ENCODE results near the gene AOC2. TPM values are rescaled to one million over a fixed set of nuclear protein-coding genes. Genes with fewer than 3 reads are reported as not detected.
"Not testable (repeated sequence)": the region's sequence is repeated elsewhere in the genome, so short reads cannot be mapped to it uniquely, and the experiment has no call there.

The AOC2 gene
- total RNA-seq, 1 donor from 2014 or later, result 0.44 TPM

DNA sequence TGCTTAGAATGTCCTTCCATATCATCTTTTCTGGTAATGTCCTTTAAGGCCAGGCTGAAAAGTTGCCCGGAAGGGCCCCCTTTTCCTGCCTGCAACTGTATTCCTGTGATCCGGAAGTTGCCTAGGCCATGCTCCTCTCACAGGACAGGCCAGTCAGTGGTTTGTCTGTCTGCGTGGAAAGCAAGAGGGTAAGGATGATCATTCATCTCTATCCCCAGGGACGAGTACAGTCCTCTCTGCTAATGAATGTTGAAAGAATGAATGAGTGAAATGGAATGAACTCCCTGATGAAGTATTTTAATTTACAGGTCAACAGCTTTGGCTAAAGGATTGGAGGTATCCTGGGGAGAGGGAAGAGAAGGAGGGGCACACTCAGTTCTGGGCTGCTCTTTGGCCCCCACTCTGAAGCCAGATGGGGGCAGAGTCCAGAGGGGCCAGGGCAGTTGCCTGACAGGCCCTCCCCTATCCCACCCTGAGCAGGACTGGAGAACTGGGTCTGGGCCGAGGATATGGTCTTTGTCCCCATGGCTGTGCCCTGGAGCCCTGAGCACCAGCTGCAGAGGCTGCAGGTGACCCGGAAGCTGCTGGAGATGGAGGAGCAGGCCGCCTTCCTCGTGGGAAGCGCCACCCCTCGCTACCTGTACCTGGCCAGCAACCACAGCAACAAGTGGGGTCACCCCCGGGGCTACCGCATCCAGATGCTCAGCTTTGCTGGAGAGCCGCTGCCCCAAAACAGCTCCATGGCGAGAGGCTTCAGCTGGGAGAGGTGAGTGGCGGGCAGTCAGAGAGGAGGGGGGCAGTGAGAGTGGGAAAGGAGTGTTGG, 9.8 kb downstream of the AOC2 start:
- ATAC-seq, result no peak

DNA sequence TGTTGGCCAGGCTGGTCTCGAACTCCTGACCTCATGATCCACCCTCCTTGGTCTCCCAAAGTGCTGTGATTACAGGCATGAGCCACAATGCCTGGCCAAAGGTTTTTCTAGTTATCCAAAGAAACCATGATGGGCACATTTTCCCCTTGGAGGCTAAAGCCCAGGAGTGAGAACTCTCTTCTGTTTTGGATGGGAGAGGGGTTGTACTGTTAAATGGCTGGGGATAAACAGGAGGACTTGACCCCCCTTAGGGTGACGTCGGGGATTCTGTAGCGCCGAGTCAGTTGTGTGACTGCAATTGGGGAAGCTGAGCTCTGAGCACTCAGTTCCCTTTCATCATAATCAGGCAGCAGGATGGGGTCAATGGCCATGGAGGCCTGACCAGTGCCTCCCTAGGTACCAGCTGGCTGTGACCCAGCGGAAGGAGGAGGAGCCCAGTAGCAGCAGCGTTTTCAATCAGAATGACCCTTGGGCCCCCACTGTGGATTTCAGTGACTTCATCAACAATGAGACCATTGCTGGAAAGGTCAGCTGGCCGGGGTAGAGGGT, 10.7 kb downstream of the AOC2 start:
- no peak for ATAC-seq

DNA sequence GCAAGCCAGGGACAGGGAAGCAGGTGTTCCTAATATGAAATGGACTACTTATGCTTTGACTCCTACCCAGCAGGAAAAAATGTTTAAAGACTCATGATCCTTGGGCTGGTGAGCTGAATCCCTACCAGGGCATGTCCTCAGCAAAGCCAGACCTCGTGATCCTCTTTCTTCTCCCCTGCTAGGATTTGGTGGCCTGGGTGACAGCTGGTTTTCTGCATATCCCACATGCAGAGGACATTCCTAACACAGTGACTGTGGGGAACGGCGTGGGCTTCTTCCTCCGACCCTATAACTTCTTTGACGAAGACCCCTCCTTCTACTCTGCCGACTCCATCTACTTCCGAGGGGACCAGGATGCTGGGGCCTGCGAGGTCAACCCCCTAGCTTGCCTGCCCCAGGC, 11.7 kb downstream of the AOC2 start:
- ATAC-seq, result not testable (repeated sequence)

DNA sequence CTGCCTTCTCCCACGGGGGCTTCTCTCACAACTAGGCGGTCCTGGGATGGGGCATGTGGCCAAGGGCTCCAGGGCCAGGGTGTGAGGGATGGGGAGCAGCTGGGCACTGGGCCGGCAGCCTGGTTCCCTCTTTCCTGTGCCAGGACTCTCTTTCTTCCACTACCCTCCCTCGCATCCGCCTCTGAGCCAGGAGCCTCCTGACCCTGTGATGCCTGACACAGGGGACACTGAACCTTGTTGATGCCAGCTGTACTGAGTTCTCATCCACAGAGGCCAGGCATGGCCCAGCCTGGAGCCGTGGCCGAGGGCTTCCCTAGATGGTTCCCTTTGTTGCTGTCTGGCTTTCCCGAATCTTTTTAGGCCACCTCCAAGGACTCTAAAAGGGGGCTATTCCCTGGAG, 12.1 kb downstream of the AOC2 start:
- ATAC-seq, result not testable (repeated sequence)

DNA sequence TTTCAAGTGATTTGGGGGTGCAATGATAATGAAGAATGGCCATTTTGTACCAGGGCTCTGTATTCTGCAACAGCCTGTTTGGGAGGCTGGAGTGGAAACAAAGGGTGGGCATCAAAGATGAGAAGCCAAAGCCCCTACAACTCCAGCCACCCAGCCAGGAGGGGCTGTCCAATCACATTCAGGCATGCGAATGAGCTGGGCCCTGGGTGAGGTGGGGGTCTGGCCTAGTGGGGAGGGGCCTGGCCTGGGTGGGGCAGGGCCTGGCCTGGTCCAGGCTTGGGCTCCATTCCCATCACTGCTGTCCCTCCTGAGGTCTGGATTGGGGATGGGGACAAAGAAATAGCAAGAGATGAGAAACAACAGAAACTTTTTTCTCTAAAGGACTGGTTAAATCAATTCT, 13.0 kb downstream of the AOC2 start:
- no peak for ATAC-seq

DNA sequence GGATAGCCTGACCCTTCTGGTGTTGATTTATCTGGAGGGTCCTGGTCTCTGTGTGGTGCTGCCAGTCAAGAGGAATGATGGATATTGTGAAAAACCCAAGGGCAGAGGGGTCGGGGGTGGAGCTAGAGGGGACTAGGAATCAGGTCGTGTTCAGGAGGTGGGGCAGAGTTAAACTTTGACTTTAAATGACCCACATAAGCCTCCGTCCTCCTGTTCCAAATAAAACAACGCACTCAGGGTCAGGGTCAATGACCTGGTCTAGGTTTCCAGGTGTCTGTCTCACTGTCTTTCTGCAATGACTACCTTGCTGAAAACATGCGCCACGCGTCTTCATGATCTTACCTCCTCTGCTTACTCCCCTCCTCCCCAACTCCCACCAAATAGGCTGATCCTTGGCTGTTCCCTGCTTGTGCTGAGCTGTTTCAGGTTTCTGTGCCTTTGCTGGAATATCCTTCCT, 21.3 kb downstream of the AOC2 start:
- no peak for ATAC-seq

DNA sequence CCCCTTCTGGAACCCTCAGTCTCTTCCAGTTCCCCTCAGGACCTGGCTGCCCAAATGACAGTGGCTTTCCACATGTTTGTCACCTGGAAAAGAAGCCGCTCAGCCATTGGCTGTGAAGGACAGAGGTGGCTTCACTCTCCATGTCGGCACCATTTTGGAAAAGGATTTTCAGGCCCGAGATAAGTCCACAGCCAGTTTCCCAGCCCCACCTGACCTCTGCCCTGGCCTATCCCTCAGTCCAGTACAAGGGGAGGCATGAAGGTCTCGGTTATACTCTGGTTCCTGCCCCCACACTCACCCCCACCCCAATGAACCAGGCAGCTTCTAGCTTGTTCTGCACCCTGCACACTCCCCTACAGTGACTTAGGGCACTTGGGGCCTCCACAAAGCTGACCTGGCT, 21.8 kb downstream of the AOC2 start:
- ATAC-seq, result no peak

DNA sequence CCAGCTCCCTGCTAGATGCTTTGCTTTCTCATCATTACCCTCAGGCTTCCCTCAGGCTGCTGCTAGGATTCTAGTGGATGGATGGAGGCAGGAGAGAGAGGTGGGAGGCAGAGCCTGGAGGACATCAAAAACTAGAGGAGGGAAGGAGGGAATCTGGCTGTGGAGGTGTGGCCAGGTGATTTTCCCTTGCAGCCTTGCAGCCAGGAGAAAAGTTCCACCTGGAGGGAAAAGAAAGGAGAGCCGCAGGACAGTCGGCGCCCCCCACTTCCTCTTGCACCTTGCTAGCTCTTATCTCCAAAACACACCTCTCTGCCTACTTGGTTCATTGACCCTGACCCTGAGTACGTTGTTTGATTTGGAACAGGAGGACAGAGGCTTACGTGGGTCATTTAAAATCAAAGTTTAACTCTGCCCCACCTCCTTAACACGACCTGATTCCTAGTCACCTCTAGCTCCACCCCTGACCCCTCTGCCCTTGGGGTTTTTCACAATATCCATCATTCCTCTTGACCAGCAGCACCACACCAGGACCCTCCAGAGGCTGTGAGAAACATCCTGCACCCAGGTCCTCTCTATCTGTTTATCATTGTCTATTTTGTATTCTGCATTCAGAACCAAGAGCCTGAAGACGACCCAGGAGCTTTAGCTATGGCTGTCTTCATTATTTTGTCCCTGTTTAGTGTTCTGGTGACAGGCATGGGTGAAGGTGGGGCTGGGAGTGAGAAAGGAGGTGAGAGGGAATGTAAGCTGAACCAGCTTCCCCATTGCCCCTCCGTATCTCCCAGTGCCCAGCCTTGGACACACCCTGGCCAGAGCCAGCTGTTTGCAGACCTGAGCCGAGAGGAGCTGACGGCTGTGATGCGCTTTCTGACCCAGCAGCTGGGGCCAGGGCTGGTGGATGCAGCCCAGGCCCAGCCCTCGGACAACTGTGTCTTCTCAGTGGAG, 22.5 kb downstream of the AOC2 start:
- ATAC-seq, result no peak

DNA sequence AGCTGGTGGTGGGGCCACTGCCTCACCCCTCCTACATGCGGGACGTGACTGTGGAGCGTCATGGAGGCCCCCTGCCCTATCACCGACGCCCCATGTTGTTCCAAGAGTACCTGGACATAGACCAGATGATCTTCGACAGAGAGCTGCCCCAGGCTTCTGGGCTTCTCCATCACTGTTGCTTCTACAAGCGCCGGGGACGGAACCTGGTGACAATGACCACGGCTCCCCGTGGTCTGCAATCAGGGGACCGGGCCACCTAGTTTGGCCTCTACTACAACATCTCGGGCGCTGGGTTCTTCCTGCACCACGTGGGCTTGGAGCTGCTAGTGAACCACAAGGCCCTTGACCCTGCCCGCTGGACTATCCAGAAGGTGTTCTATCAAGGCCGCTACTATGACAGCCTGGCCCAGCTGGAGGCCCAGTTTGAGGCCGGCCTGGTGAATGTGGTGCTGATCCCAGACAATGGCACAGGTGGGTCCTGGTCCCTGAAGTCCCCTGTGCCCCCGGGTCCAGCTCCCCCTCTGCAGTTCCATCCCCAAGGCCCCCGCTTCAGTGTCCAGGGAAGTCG, 23.4 kb downstream of the AOC2 start:
- ATAC-seq, result not testable (repeated sequence)

DNA sequence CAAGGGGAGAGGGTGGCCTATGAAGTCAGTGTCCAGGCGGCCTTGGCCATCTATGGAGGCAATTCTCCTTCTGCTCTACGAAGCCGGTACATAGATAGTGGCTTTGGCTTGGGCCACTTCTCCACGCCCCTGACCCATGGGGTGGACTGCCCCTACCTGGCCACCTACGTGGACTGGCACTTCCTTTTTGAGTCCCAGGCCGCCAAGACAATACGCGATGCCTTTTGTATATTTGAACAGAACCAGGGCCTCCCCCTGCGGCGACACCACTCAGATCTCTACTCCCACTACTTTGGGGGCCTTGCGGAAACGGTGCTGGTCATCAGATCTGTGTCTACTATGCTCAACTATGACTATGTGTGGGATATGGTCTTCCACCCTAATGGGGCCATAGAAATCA, 24.0 kb downstream of the AOC2 start:
- ATAC-seq, result no peak

DNA sequence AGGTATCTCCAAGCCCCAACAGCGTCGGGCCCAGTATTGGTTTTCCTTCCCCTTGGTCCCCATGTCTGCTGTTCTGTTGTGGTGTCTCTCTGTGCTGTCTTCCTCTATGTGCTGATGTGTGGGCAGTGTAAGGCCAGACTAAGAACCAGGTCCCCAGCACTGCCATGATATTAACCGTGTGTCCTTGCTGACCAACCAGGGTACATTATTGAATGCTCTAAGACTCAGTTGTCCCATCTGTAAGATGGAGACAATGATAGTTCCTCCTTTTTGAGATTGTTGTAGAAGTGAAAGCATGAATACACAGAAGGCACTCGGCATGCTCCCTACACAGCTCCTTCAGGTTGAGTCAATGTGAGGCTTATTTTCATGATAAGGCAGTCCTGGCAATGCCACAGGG, 27.3 kb downstream of the AOC2 start:
- no peak for ATAC-seq

DNA sequence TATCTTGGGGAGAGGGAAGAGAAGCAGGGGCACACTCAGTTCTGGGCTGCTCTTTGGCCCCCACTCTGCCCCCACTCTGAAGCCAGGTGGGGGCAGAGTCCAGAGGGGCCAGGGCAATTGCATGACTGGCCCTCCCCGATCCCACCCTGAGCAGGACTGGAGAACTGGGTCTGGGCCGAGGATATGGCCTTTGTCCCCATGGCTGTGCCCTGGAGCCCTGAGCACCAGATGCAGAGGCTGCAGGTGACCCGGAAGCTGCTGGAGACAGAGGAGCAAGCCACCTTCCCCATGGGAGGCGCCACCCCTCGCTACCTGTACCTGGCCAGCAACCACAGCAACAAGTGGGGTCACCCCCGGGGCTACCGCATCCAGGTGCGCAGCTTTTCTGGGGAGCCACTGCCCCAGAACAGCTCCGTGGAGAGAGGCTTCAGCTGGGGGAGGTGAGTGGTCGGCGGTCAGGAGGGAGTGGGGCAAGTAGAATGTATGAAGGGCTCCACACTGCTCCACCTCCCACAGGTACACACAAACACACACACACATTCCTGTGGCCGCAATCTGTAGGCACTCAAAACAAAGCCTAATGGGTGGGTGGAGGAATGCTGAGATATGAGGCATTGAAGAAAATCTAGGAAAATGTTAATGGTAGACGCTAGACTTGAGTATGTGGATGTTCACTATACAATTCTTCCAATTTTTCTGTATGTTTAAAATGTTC, 28.0 kb downstream of the AOC2 start:
- ATAC-seq, result no peak

DNA sequence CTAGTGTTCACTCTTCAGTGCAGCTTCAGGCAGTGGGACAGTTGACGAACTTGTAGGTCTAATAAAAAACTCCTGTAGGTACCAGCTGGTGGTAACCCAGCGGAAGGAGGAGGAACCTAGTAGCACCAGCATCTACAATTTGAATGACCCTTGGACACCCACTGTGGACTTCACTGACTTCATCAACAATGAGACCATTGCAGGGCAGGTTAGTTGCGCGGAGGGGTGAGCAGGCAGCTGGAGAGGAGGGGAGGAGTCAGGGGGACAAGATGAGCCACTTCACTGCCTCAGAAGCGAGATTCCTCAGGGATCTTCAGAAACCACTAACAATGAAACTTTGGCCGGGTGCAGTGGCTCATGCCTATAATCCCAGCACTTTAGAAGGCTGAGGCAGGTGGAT, 28.9 kb downstream of the AOC2 start:
- ATAC-seq, result no peak

DNA sequence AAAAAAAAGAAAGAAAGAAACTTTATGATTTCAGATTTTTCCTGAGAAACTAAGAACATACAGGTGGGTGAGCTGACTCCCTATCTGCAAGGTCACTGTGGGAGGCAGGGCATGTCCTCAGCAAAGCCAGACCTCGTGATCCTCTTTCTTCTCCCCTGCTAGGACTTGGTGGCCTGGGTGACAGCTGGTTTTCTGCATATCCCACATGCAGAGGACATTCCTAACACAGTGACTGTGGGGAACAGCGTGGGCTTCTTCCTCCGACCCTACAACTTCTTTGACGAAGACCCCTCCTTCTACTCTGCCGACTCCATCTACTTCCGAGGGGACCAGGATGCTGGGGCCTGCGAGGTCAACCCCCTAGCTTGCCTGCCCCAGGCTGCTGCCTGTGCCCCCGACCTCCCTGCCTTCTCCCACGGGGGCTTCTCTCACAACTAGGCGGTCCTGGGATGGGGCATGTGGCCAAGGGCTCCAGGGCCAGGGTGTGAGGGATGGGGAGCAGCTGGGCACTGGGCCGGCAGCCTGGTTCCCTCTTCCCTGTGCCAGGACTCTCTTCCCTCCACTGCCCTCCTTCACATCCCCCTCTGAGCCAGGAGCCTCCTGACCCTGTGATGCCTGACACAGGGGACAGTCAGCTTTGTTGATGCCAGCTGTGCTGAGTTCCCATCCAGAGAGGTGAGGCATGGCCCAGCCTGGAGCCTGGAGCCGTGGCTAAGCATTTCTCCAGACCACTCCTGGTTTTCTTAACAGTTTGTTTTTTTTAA, 29.7 kb downstream of the AOC2 start:
- ATAC-seq, result peak; percentile 10

DNA sequence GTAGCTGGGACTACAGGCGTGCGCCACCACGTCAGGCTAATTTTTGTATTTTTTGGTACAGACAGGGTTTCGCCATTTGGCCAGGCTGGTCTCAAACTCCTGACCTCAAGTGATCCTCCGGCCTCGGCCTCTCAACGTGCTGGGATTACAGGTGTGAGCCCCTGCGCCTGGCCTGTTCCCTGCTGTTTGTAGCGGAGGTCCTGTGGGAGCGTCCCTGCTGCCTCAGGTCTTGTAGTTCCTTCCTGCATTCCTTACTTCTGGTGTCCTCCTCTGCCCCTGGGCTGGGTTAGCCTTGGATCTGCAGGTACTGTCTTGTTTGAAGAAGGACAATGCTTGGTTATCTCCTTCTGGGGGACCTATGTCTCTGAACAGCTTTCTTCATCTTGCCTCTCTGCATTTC, 32.7 kb downstream of the AOC2 start:
- ATAC-seq, result no peak

DNA sequence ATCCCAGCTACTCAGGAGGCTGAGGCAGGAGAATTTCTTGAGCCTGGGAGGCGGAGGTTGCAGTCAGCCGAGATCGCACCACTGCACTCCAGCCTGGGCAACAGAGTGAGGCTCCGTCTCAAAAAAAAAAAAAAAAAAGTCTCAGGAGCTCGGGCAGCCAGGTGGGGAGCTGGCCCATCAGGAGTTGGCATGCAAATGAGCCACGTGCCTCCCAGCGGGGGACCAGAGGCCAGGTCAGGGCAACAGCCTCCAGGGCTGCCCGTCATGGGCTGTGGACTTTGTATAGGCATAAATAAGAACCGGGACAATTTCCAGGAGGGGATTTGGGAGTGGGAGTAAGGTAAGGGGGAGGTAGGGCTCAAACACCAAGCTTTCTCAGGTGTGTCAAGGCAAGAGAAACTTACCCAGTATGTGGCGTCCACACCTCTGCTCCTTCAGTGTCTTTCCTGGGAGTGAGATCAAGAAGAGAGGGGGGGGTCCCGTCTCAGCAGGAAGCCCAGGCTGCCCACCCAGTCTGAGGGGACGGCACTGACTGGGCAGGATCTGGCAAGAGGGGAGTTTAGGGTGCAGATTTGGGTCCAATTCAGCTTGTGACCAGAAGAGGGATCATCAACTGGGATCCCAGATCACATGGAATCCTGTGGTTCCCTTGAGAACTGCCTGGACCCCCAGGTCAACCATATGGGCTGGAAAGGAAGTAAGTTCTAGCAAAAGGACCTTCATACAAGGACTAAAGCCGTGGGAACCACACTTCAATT, 33.9 kb downstream of the AOC2 start:
- ATAC-seq, result no peak

DNA sequence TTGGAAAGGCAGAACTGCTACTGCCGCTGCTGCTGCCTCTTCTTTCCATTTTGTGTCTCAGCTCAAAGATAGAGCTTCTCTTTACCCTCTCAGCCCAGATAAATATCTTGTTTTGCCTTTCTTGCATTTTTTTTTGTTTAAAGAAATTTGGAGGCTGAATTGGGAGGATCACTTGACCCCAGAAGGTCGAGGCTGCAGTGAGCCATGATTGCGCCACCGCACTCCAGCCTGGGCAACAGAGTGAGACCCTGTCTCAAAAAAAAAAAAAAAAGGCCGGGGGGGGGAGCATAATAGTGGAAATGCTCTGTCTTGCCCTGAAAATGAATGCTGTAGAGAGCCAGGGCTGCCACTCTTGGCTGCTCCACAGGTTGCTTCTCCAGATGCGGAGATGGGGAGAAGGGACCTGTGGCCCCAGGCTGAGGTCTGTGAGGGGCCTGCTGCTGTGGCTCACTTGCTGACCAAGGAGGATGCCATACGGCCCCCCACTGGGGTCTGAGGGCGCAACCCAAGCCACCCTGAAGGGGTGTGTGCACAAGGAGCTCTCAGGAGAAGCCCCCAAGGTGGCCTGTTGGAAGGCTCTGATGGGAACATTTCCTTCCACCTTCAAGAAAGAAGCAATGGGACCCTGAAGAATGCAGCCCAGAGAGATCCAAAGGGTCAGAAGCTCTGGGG, 34.7 kb downstream of the AOC2 start:
- ATAC-seq, result no peak

DNA sequence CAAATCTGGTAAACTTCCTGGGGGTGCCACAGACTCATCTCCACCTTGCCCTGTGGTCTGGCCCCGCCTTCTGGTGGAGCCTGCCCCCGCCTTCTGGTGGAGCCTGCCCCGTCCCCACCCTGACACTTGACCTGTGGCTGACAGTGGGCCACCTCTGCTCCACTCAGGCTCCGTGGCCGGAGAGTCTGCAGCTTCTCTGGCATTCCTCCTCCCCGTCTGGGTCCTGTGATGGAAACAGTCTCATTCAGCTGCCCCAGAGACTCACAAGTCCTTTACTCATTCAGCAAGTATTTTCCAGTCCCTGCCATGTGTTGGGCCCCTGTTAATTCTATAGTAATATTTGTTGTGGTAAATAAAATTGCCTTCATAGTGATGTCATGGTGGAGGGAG, 35.2 kb downstream of the AOC2 start:
- no peak for ATAC-seq

DNA sequence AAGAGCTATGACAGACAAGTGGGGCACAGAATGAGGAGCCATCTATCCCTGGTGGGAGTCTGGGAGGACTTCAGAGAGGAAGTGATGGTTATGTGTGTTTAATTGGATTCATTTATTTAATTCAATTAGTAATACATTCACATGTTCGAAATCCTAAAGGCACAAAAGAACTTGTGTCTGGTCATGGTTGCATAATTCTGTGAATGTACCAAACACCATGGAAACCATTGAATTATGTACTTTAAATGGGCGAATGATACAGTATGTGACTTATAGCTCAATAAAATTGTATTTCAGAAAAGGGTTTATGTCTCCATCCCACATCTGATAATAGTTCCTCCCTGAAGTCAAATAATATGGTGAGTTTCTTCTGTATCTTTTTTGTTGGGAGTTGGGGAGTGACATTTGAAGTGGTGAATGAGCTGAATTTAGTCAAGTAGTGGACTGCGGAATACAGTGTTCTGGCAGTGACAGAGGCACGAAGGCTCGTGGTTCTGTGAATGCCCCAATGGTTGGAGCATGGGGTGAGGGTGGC, 36.5 kb downstream of the AOC2 start:
- ATAC-seq, result no peak

DNA sequence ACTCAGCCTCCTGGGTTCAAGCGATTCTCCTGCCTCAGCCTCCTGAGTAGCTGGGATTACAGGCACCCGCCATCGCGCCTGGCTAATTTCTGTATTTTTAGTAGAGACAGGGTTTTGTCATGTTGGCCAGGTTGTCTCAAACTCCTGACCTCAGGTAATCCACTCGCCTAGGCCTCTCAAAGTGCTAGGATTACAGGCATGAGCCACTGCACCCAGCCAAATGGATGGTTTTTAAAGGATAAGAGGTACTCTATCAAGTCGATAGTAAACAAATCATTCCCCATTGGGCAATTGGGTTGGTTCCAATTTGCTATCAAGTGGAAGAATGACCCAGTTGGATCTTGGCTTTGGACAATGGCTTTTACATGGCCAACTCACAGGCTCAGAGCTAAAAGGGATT, 37.3 kb downstream of the AOC2 start:
- not testable (repeated sequence) for ATAC-seq
